ENCODE measurements around the gene LMNB1.

The LMNB1 gene

DNA sequence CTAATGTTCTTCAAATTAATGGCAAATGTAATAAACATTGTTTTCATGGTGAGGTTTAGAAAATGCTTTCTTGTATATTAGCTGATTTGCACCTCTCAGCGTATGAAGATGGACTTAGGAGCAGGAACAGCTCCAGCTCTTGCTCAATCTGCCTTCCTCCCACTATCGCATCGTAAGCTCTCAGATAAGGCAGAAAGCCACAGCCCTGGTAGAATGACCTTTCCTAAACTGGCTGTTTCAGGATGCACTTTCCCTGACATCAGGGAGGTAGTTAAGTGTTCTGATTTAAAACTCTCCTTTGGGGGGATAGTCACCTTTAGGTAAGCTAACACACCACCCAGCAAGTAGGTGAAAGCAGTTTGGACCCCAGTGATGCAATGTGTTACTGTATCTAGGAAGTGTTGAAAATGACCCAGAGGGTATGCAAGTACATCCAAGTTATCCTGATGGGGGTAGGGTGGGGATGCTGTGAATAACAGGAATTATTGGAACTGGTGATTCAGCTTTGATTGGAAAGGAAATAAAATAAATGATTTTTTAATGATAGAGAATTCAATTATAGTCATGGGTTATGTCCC, 72.3 kb downstream of the LMNB1 start:
- no peak for TF ChIP-seq SIN3A (IDR thresholded peaks at IDR 0.05; ENCODE audit: borderline replicate concordance, insufficient read depth, low read length)
- TF ChIP-seq FOXP2 (optimal IDR thresholded peaks at IDR 0.05; ENCODE audit: borderline replicate concordance, extremely low read depth, extremely low read length, insufficient read depth), result no peak
- TF ChIP-seq POLR2AphosphoS5 (IDR thresholded peaks at IDR 0.05; ENCODE audit: low read depth, low read length), result no peak
- TF ChIP-seq, protein P1, sequence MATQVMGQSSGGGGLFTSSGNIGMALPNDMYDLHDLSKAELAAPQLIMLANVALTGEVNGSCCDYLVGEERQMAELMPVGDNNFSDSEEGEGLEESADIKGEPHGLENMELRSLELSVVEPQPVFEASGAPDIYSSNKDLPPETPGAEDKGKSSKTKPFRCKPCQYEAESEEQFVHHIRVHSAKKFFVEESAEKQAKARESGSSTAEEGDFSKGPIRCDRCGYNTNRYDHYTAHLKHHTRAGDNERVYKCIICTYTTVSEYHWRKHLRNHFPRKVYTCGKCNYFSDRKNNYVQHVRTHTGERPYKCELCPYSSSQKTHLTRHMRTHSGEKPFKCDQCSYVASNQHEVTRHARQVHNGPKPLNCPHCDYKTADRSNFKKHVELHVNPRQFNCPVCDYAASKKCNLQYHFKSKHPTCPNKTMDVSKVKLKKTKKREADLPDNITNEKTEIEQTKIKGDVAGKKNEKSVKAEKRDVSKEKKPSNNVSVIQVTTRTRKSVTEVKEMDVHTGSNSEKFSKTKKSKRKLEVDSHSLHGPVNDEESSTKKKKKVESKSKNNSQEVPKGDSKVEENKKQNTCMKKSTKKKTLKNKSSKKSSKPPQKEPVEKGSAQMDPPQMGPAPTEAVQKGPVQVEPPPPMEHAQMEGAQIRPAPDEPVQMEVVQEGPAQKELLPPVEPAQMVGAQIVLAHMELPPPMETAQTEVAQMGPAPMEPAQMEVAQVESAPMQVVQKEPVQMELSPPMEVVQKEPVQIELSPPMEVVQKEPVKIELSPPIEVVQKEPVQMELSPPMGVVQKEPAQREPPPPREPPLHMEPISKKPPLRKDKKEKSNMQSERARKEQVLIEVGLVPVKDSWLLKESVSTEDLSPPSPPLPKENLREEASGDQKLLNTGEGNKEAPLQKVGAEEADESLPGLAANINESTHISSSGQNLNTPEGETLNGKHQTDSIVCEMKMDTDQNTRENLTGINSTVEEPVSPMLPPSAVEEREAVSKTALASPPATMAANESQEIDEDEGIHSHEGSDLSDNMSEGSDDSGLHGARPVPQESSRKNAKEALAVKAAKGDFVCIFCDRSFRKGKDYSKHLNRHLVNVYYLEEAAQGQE (IDR thresholded peaks at IDR 0.05; ENCODE audit: insufficient read depth in 1 of 2, low read depth in 2 of 2, low read length in 2 of 2), result no peak
- TF ChIP-seq TAF1 (IDR thresholded peaks at IDR 0.05; ENCODE audit: borderline replicate concordance, insufficient read depth, low read length), result no peak

DNA sequence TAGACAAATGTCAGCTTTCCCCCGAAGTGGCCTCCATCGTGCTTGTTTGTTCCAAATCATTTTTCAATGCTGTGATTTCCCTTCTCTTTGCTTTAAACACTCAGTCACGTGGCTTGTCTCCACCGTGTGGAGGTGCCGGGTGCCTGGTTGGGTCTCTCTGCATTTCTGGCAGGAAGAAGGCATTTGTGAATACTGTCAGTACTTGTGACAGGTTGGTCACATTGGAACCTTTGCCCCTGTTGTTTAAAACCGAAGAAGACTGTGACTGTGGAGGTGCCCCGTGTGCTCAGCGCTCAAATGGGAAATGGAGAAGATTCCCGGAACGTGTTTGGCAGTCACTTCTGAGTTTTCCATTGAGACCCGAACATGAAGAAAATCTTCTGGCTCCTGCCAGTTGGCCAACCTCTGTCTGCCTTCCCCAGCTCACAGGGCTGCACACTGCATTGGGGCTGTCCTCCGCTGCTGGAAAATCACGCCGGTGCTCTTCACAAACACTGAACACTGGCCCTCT, 74.6 kb downstream of the LMNB1 start:
- TF ChIP-seq POLR2AphosphoS5 (IDR thresholded peaks at IDR 0.05; ENCODE audit: low read depth, low read length) (no peak), TAF1 (IDR thresholded peaks at IDR 0.05; ENCODE audit: borderline replicate concordance, insufficient read depth, low read length) (no peak), SIN3A (IDR thresholded peaks at IDR 0.05; ENCODE audit: borderline replicate concordance, insufficient read depth, low read length) (no peak)
- TF ChIP-seq, protein P1 (IDR thresholded peaks at IDR 0.05; ENCODE audit: insufficient read depth in 1 of 2, low read depth in 2 of 2, low read length in 2 of 2), result no peak

DNA sequence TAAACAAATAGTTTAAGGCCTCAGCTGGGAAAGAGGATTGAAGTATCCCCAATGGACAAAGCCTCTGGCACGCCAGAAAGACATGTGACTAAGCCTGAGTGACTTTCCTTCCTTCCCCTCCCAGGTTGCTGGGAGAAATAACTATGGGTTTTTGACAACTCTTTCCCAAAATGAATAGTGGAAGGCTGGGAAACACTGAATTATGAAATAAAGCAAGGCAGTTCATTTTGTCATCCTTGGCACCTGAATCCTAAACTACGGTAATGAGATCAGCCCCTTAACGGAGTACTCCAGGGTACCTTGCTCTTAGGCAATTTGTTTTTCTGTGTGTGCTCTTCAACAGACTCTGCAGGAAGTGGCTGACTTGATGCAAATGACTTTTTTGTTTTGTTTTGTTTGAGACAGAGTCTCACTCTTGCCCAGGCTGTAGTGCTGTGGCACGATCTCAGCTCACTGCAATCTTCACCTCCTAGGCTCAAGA, 75.2 kb downstream of the LMNB1 start:
- TF ChIP-seq, protein P1 (IDR thresholded peaks at IDR 0.05; ENCODE audit: insufficient read depth in 1 of 2, low read depth in 2 of 2, low read length in 2 of 2), result no peak
- TF ChIP-seq SIN3A (IDR thresholded peaks at IDR 0.05; ENCODE audit: borderline replicate concordance, insufficient read depth, low read length) (no peak), POLR2AphosphoS5 (IDR thresholded peaks at IDR 0.05; ENCODE audit: low read depth, low read length) (no peak), TAF1 (IDR thresholded peaks at IDR 0.05; ENCODE audit: borderline replicate concordance, insufficient read depth, low read length) (no peak; the same call in 1 of the 2 replicates), FOXP2 (optimal IDR thresholded peaks at IDR 0.05; ENCODE audit: borderline replicate concordance, extremely low read depth, extremely low read length, insufficient read depth) (no peak)

DNA sequence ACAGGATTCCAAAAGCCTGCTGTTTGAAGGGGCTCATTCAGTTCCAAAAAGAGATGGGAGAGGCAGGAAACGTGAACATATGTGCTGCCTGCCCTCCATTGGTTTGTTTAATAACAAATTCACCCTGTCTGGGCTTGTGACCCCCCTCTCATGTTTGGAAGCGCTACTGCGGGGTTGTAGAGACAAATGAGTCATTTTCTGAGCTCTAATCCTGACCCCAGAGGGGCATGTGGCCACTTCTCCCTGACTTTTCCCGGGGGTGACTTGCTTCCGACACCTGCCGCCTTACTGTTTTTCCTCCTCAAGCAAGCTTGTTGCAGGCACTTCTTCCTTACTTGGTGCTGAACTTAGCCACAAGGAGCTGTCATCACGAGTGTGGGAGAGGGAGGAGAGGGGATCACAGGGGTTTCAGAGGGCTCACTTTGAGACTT, 75.9 kb downstream of the LMNB1 start:
- TF ChIP-seq FOXP2 (optimal IDR thresholded peaks at IDR 0.05; ENCODE audit: borderline replicate concordance, extremely low read depth, extremely low read length, insufficient read depth) (no peak), POLR2AphosphoS5 (IDR thresholded peaks at IDR 0.05; ENCODE audit: low read depth, low read length) (no peak), SIN3A (IDR thresholded peaks at IDR 0.05; ENCODE audit: borderline replicate concordance, insufficient read depth, low read length) (no peak), TAF1 (IDR thresholded peaks at IDR 0.05; ENCODE audit: borderline replicate concordance, insufficient read depth, low read length) (no peak)
- TF ChIP-seq, protein P1 (IDR thresholded peaks at IDR 0.05; ENCODE audit: insufficient read depth in 1 of 2, low read depth in 2 of 2, low read length in 2 of 2), result no peak
